GM19438 (cell line): ENCODE measurements around the gene KLHL1.

Experiments
- ATAC-seq: cut with Tn5 transposase; IDR thresholded peaks from one replicate; pipeline ENCODE4 v1.9.1; 2021; ENCODE audit warnings: low read depth; ENCODE audit not compliant: unreplicated experiment

Gene KLHL1

DNA sequence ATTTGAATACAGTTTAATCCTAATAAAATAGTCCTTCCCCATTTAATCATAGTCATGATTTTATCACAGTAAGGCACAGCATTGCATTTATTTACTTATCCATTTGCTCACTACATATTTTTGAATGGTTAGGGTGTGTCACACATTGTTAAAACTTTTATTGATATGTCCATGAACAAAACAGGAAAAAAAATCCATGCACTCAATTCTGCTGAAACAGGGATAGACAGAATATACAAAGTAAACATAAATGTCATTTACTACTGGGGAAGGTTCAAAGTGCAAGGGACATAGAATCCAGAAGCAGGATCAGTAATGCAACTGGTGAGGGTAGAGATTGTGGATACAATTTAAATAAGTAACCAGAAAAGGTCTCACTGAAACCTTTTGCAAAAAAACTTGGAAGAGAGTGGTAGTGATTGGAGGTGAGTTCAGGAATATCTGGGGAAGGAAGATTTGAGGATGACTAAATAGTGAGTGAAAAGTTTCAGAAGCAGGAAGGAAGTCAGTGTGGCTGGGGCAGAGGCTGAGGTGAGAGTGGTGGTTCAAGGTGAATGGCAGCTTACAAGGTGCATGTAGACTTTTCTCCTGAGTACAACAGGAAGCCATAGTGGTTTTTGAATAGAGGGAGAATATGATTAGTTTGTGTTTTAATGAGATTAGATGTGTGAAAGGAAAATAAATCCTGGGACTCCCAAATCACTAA, 387.8 kb downstream of the KLHL1 start:
- ATAC-seq = no peak

DNA sequence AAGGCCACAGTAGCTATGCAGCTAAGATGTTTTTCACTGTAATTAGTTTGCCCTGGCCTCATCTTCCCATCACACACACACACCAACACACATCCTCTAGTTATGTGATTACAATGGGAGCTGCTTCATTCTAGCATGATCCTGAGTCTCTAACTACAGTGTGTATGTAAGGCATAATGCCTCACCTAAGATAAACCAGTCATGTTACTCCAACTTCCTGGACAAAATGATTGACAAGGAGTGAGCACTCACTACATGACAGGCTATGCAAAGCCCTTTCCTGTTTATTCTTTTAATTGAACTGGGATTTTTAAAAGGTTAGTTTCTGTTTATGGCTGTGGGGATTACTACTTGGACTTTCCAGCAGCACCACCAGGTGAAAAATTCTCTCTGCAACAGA, 401.4 kb downstream of the KLHL1 start:
- no peak for ATAC-seq

DNA sequence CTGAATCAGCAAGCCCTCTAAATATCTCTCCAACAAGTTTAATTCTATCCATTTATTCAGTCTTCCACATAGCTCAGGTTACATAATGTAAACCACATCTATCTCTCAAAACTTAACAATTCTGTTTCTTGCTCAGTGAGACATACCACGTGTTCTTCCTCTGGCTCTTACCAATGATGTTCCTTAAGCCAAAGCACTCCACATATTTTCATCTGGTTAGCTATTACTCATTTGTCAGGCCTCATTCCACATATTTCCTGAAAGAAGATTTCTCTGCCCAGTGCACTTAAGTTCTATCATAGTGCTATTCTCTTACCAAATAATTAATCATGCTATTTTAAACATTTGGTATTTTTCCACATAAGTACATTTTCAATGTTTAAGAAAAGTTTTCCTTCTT, 403.9 kb downstream of the KLHL1 start:
- ATAC-seq = no peak

DNA sequence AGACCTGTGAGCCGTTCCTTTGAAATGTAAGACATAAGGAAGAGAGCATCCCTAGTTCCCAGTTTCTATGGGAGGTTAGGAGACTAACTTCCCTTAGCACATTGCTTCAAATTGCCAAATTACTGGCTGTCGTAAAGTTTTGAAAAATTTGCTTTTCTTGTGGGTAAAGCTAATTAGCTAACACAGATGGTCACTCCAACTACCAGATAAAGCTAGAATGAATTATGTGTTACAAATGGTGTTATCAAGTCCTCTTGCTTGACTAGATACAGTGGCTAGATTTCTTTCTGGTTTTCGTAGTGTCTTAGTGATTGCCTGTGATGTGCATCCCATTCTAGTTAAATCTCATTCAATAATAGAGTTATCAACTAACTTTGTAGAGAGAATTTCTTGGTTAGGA, 417.3 kb downstream of the KLHL1 start:
- no peak for ATAC-seq

DNA sequence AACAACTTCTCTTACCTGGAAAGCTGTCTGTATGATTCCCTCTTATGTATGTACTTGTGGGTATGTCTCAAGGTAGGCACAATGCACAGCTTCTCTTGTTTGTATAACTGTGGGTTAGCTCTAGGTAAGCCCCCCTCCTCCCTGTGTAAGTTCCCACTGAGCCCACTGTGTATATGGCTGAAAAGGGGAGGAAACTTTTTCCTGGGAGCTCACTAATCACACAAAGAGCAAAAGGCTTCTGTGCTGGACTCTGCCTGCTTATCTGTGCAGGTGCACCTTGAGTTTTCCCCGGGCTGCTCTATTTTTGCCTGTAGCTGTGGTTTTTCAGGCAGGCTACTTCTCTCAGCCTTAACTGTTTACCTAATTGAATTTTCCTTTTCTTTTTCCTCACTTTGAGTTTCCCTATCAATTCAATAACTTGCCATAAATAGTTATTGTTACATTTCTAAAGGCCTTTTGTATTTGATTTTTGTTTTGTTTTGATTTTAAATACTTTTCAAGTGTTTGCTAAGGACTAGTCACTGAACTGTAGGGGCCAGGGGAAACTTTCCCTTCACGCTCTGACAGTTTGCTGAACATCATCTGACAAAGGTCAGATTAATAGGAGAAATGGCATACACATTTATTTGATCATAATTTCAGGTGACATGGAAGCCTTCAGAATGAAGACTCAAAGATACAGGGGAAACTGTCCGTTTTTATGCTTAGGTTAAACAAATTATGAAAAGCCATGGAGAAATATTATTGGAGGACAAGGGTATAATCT, 424.1 kb downstream of the KLHL1 start:
- no peak for ATAC-seq

DNA sequence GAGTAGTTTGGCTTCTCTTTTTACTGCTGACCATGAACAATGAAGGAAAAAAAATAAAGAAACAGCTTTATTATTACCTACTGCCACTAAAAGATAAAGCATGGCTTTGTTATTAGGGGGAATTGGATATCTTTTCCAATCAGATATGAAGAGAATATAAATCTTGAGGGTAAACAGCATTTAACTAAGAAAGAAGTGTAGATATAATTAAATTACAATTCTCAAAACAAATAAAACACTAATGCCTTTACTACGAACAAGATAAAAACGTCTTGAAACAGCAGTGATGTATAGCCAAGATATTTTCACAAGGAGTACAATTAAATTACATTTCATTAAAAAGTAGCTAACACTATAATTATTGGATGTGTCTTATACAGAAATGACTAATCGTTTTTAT, 426.5 kb downstream of the KLHL1 start:
- ATAC-seq = no peak

DNA sequence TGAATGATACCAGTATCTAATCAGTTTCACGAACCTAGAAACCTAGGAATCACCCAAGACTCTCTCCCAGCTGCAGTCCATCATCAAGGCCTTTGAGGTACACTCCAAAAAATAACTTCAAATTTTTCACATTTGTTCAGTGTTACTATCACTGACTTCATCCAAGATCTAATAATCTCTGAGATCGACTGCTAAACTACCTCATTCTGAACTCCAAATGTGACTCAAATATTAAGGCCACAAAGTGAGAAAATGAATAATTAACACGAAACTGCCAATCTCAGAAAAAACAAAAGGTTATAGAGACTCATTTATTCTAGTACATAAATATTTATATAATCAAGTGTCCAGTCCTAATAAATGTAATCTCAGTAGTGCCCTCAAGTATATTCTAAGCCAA, 430.9 kb downstream of the KLHL1 start:
- ATAC-seq = no peak

DNA sequence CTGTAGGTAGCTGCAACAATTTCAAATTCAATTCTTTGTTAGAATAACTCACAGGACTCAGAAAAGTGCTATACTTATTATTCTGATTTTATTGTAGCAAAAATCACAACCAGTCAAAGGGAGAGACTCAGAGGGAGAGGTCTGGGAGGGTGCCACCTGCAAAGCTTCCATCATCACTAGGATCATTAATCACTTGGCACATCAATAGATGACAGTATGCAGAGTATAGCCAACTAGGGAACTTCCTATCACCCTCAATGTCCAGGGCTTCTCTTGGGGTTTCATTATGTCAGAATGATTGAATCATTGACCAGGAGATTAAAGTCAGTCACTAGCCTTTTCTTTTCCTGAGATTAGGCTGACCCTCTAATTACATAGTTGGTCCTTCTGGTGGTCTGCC, 432.0 kb downstream of the KLHL1 start:
- ATAC-seq = no peak

DNA sequence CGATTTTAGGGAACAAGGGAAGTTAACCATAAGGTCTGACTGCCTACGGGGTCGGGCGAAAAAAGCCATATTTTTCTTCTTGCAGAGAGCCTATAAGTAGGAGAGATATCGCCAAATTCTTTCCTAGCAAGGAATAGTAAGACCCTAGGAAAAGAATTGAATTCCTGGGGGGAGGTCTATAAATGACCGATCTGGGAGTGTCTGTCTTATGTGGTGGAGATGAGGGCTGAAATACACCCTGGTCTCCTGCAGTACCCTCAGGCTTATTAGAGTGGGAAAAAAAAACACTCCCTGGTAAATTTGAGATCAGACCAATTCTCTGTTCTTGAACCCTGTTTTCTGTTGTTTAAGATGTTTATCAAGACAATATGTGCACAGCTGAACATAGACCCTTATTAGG, 448.1 kb downstream of the KLHL1 start:
- ATAC-seq = no peak

DNA sequence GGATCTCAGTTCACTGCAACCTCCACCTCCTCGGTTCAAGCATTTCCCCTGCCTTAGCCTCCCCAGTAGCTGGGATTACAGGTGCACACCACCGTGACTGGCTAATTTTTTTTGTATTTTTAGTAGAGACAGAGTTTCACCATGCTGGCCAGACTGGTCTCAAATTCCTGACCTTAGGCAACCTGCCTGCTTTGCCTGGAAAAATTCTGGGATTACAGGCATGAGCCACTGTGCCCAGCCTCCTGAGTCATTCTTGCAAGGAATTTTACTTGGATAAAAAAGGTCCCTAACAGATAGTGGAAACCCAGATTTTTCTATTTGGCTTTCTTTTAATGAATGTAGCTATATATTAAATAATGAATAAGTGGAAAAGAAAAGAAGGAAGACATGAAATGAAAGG, 450.6 kb downstream of the KLHL1 start:
- no peak for ATAC-seq

DNA sequence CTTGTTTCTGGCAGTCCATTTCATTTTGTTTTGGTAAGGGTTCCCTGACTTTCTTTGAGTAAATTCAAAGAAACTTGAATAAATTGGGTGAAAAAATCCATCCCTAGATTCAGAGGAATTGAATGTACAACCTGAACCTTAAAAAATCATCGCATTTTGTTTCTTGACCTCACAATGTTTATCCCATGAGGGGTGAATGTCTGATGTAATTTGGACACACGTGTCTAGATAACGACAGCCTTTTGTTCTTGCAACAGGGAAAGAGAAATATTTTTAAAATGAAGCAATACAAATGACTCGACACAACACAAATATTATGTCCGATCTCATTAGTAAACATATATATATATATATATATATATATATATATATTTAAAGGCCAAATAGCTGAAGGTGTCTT, 453.9 kb downstream of the KLHL1 start:
- no peak for ATAC-seq
